Dendritic cell treated with granulocyte-macrophage colony-stimulating factor and Interleukin-4, amounts not matched to agents 40 ng/mL and 50 ng/mL, for 4 days (primary cell): ENCODE measurements around the gene PAPSS2.

Experiments
- H3K27ac Mint-ChIP-seq: one replicate; pipeline ENCODE4 v1.8.0; 2022; ENCODE audit warnings: mild to moderate bottlenecking, mixed read lengths
- H3K27me3 Mint-ChIP-seq: one replicate; pipeline ENCODE4 v1.8.0; 2022; ENCODE audit warnings: mild to moderate bottlenecking, mixed read lengths
- H3K36me3 Mint-ChIP-seq: one replicate; pipeline ENCODE4 v1.8.0; 2022; ENCODE audit warnings: low read depth, mixed read lengths
- H3K4me1 Mint-ChIP-seq: one replicate; pipeline ENCODE4 v1.8.0; 2022; ENCODE audit warnings: low read depth, mixed read lengths
- H3K4me3 Mint-ChIP-seq: one replicate; pipeline ENCODE4 v1.8.0; 2022; ENCODE audit warnings: mild to moderate bottlenecking, moderate library complexity, mixed read lengths
- H3K9me3 Mint-ChIP-seq: one replicate; pipeline ENCODE4 v1.8.0; 2022; ENCODE audit warnings: mixed read lengths
- intact Hi-C: fragments of 100-400 bp; cut with micrococcal nuclease; formaldehyde crosslinking; loops from one replicate; pipeline ENCODE4 v1.15.0; 2022

PAPSS2 gene

DNA sequence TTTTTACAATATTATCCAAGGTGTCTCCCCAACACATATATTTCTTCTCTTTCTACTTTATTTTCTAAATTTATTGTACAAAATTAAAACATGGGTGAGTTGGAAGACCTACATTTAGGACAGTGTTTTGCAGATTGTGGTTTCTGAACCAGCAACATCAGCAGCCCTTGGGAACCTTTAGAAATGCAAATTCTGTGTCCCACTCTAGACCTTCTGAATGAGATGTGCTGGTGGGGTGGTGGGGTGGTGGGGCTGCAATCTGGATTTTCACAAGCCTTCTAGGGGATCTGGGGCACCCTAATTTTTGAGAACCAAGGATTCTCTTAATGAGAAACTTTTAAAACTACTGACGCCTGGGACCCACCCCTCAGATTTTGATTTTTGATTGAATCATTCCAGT lies 7.4 kb upstream of the PAPSS2 start:
- H3K4me3 Mint-ChIP-seq = no peak overlapping the region
- no peak overlapping the region for H3K27ac Mint-ChIP-seq
- H3K4me1 Mint-ChIP-seq = peaks cover 12% of the 10 kb centered on the region
- intact Hi-C loops = no loop called here
- H3K36me3 Mint-ChIP-seq = no peaks in the 10 kb centered on the region
- peaks cover 3% of the 10 kb centered on the region for H3K27me3 Mint-ChIP-seq
- no peaks in the 10 kb centered on the region for H3K9me3 Mint-ChIP-seq

DNA sequence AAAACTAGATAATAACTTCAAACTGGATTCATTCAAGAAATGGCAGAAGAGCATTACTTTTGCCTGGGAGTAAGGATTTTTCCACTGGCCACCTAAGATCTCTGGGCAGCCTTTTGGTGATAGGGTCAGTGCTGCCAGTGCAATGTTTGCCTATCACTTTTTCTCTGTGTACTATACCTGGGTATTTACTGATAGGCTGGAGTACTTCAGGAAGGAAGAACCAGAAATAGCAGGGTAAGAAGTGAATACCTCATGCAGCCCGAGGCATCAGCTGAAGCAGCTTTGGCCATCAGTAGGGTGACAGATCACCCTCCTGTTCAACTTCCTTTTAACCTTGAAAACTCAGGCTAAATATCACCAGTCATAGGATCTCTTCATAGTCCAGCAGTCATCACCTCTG lies 5.5 kb upstream of the PAPSS2 start:
- no peaks in the 10 kb centered on the region for H3K9me3 Mint-ChIP-seq
- H3K27me3 Mint-ChIP-seq = peaks cover 3% of the 10 kb centered on the region
- no peak overlapping the region for H3K27ac Mint-ChIP-seq
- no peak overlapping the region for H3K4me3 Mint-ChIP-seq
- intact Hi-C loops = no loop called here
- no peaks in the 10 kb centered on the region for H3K36me3 Mint-ChIP-seq
- peaks cover 29% of the 10 kb centered on the region for H3K4me1 Mint-ChIP-seq

DNA sequence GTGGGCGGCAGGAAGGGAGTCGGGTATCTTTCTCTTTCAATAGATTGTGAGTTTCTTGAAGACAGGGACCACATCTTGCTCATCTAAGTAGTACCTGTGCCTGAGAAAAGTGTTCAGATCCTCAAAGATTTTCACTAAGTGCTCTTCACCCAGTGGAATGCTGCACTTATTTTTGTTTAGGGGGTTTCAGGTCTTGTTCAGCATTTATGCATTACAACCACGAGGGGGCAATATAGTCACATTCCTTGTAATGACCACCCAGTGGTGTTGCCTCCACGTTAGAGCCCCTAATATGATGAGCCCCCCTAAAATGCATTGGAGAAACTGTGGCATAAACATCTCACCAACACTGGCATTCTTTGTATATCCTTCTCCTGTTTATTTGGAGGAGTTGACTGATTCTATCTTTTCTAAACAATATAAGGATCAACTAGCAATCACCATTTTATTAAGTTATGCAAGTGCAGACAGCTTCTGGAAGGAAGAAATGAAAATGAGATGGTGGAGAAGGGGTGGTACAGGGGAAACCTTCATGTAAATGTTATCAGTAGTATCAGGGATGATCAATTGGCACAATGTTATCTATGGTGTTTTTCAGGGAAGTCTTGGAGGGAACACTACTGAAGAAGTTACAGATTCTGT lies 3.1 kb upstream of the PAPSS2 start:
- Mint-ChIP-seq H3K36me3 (peaks cover 10% of the 10 kb centered on the region), H3K27ac (peak overlapping the region; percentile 90), H3K9me3 (no peaks in the 10 kb centered on the region), H3K4me1 (peaks cover 46% of the 10 kb centered on the region), H3K27me3 (peaks cover 12% of the 10 kb centered on the region), H3K4me3 (no peak overlapping the region)
- intact Hi-C loops = loop anchor here (1.0 to 5.0 kb wide), 3 partner anchors 79 to 119 kb away; no protein-coding TSS in a partner anchor

GRCh38 chr10:87657371-87657770 lies 2.3 kb upstream of the PAPSS2 start:
- Mint-ChIP-seq H3K27ac (peak overlapping the region; percentile 90), H3K36me3 (peaks cover 10% of the 10 kb centered on the region), H3K9me3 (no peaks in the 10 kb centered on the region), H3K27me3 (peaks cover 12% of the 10 kb centered on the region), H3K4me3 (no peak overlapping the region), H3K4me1 (peaks cover 48% of the 10 kb centered on the region)
- intact Hi-C loops = loop anchor here (5.0 kb wide), 1 partner anchor 120 kb away; no protein-coding TSS in a partner anchor

GRCh38 chr10:87658321-87658795 lies 1.3 kb upstream of the PAPSS2 start:
- Mint-ChIP-seq H3K4me1 (peaks cover 52% of the 10 kb centered on the region), H3K27ac (peak overlapping the region; percentile 90), H3K27me3 (peaks cover 12% of the 10 kb centered on the region), H3K36me3 (peaks cover 10% of the 10 kb centered on the region), H3K4me3 (no peak overlapping the region), H3K9me3 (no peaks in the 10 kb centered on the region)
- intact Hi-C loops = loop anchor here (5.0 kb wide), 1 partner anchor 121 kb away; no protein-coding TSS in a partner anchor

GRCh38 chr10:87658858-87659555 lies 671 bp upstream of the PAPSS2 start:
- H3K4me3 Mint-ChIP-seq = peak overlapping the region; percentile 58
- H3K27ac Mint-ChIP-seq = peak overlapping the region; percentile 90
- peaks cover 52% of the 10 kb centered on the region for H3K4me1 Mint-ChIP-seq
- H3K27me3 Mint-ChIP-seq = peaks cover 12% of the 10 kb centered on the region
- no peaks in the 10 kb centered on the region for H3K9me3 Mint-ChIP-seq
- intact Hi-C loops = loop anchor here (5.0 kb wide), 1 partner anchor 122 kb away; no protein-coding TSS in a partner anchor
- peaks cover 10% of the 10 kb centered on the region for H3K36me3 Mint-ChIP-seq

- Mint-ChIP-seq H3K4me3 (peak overlapping the region; percentile 94), H3K27ac (peak overlapping the region; percentile 90), H3K4me1 (peaks cover 52% of the 10 kb centered on the region), H3K9me3 (no peaks in the 10 kb centered on the region), H3K36me3 (peaks cover 11% of the 10 kb centered on the region), H3K27me3 (peaks cover 12% of the 10 kb centered on the region)
- intact Hi-C loops = no loop called here
Measured at GRCh38 chr10:87660484-87661133, 931 bp downstream of the PAPSS2 start.

GRCh38 chr10:87661861-87662785 lies 2.4 kb downstream of the PAPSS2 start:
- Mint-ChIP-seq H3K36me3 (peaks cover 26% of the 10 kb centered on the region), H3K27ac (no peak overlapping the region), H3K27me3 (peaks cover 12% of the 10 kb centered on the region), H3K4me1 (peaks cover 41% of the 10 kb centered on the region), H3K9me3 (no peaks in the 10 kb centered on the region), H3K4me3 (no peak overlapping the region)
- intact Hi-C loops = no loop called here

DNA sequence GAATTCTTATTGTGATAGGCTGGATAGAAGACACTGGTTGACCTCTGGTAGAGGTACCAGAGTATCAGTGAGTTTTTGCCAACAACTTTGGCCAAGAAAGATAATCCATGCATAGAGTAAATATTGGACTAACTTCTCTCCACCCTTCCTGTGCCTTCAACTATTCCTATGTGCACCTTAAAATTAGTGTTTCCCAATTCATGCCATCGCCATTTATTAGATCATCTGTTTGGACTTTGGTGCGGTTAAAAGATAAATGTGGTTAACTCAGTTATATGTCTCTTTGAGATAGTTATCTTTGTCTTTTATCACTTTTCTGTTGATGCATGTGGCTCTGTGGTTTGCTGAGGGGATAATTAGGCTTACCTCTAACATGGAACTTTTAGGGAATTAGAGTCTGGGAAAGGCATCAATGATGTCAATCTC lies 4.6 kb downstream of the PAPSS2 start:
- Mint-ChIP-seq H3K4me3 (no peak overlapping the region), H3K36me3 (peaks cover 26% of the 10 kb centered on the region)

GRCh38 chr10:87667493-87667892 lies 7.8 kb downstream of the PAPSS2 start:
- H3K4me1 Mint-ChIP-seq = peaks cover 26% of the 10 kb centered on the region
- no peak overlapping the region for H3K27ac Mint-ChIP-seq
- intact Hi-C loops = no loop called here
- H3K4me3 Mint-ChIP-seq = no peak overlapping the region
- H3K9me3 Mint-ChIP-seq = peaks cover 6% of the 10 kb centered on the region
- H3K27me3 Mint-ChIP-seq = no peaks in the 10 kb centered on the region
- H3K36me3 Mint-ChIP-seq = peaks cover 16% of the 10 kb centered on the region

More for the DNA sequence above, 4.6 kb downstream of the PAPSS2 start:
- intact Hi-C loops = no loop called here
- Mint-ChIP-seq H3K9me3 (peaks cover 6% of the 10 kb centered on the region), H3K4me1 (peaks cover 36% of the 10 kb centered on the region), H3K27me3 (peaks cover 12% of the 10 kb centered on the region), H3K27ac (no peak overlapping the region)

DNA sequence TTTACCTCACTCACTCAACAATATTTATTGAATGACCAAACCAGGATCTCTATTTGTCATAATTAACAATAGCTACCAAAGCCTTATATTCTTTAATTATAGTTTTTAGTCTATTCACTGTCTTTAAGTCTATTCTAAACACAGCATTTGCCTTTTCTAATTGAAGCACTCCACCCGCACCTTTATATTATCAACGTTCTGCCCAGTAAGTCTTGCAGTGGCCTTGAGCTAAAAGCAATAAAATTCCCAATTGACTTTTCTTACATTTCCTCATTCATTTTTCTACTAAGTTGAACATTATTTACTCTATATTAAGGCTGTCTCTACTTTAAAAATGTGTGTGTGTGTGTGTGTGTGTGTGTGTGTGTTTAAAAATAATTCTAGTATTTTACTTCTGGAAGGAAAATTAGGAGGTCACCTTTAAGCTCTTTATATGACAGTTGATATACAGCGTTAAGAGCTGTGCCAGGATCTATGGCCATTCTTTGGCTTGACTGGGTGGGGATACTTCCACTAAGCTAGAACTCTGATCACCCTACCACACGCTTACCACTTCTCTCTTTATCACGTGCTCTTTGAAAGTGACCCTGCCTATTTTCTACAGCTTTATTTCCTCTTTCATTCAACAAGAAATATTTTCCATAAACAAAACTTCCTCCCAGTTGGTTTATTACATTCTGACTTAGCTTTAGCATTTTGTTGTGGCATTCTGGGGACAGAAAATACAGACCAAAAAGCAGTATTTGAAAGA lies 8.8 kb downstream of the PAPSS2 start:
- H3K4me1 Mint-ChIP-seq = peaks cover 27% of the 10 kb centered on the region
- H3K4me3 Mint-ChIP-seq = no peak overlapping the region
- H3K27me3 Mint-ChIP-seq = no peaks in the 10 kb centered on the region

DNA sequence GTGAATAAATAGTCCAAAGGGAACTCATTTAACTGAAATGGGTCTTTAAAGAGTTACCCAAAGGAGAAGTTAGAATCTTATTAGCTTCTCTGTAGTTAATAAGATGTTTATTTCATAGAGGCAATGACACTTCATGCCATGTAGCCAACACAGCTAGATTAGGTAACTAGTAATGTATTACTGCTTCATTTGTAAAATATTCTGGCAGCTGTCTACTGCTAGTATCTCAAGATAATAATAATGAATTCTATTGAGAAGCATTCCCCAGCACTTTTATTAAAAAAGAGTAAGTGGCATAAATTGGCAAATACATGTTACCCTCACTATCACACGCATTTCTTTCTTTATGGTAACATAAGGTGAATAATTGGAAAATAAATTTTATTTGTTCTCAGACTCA lies 10.1 kb downstream of the PAPSS2 start:
- peaks cover 6% of the 10 kb centered on the region for H3K9me3 Mint-ChIP-seq
- H3K27ac Mint-ChIP-seq = no peak overlapping the region
- H3K4me1 Mint-ChIP-seq = peaks cover 27% of the 10 kb centered on the region
- intact Hi-C loops = no loop called here
- no peaks in the 10 kb centered on the region for H3K27me3 Mint-ChIP-seq
- H3K36me3 Mint-ChIP-seq = peaks cover 16% of the 10 kb centered on the region
- H3K4me3 Mint-ChIP-seq = no peak overlapping the region

More for the DNA sequence above, 8.8 kb downstream of the PAPSS2 start:
- H3K9me3 Mint-ChIP-seq = peaks cover 6% of the 10 kb centered on the region
- H3K36me3 Mint-ChIP-seq = peaks cover 16% of the 10 kb centered on the region
- intact Hi-C loops = no loop called here
- peak overlapping the region; percentile 77 for H3K27ac Mint-ChIP-seq

GRCh38 chr10:87670586-87670985 lies 10.9 kb downstream of the PAPSS2 start:
- no peaks in the 10 kb centered on the region for H3K27me3 Mint-ChIP-seq
- peaks cover 6% of the 10 kb centered on the region for H3K9me3 Mint-ChIP-seq
- peaks cover 27% of the 10 kb centered on the region for H3K4me1 Mint-ChIP-seq
- no peak overlapping the region for H3K27ac Mint-ChIP-seq
- H3K36me3 Mint-ChIP-seq = peaks cover 16% of the 10 kb centered on the region
- intact Hi-C loops = no loop called here
- no peak overlapping the region for H3K4me3 Mint-ChIP-seq
